Breast epithelium (tissue), 4 donors: ENCODE data around the gene SUN3. TPM values are rescaled to one million over a fixed set of nuclear protein-coding genes. Genes with fewer than 3 reads are reported as not detected.
"Not testable (repeated sequence)": the region's sequence is repeated elsewhere in the genome, so short reads cannot be mapped to it uniquely, and the experiment has no call there.

Experiments used
- DNase-seq, 2 donors: peaks; one replicate each; pipeline ENCODE4 v3.0.0-alpha.2; 2019; ENCODE audit warnings: low spot score in 2 of 2
- H3K27ac ChIP-seq, 2 donors: fragments of 200-600 bp; sonication (generic) in 1 of 2; one replicate each; pipeline ENCODE4 v1.5.1; 2016 to 2019; ENCODE audit warnings: mild to moderate bottlenecking in 1 of 2
- H3K27me3 ChIP-seq, 2 donors: fragments of 200-600 bp; sonication (generic) in 1 of 2; one replicate each; pipeline versions ENCODE4 v1.5.1 to v1.6.0; 2017 to 2019; ENCODE audit warnings: control low read depth in 1 of 2, mild to moderate bottlenecking in 1 of 2
- H3K36me3 ChIP-seq: fragments of 200-600 bp; one replicate; pipeline ENCODE4 v1.5.1; 2019
- H3K4me1 ChIP-seq, 2 donors: fragments of 200-600 bp; sonication (generic); one replicate each; pipeline ENCODE4 v1.5.1; 2016 to 2019; ENCODE audit warnings: control low read depth in 1 of 2
- H3K4me3 ChIP-seq, 3 donors: fragments of 200-600 bp; sonication (generic); 1 replicate in 2 of 3; 2 replicates in 1 of 3; pipeline ENCODE4 v1.5.1; 2016 to 2019; ENCODE audit warnings: mild to moderate bottlenecking in 3 of 3, moderate library complexity in 2 of 3
- H3K9me3 ChIP-seq, 2 donors: fragments of 200-600 bp; sonication (generic) in 1 of 2; one replicate each; pipeline ENCODE4 v1.5.1; 2016 to 2019; ENCODE audit warnings: control low read depth in 1 of 2
- CTCF ChIP-seq, 3 donors: fragments of 450-650 bp; IDR thresholded peaks; one replicate each; pipeline ENCODE4 v1.5.1; 2016 to 2017; ENCODE audit warnings: antibody characterized with exemption in 3 of 3, mild to moderate bottlenecking in 3 of 3, moderate library complexity in 3 of 3
- POLR2A ChIP-seq: fragments of 450-650 bp; IDR thresholded peaks from one replicate; pipeline ENCODE4 v1.6.1; 2016; ENCODE audit warnings: antibody characterized with exemption, mild to moderate bottlenecking, moderate library complexity
- POLR2AphosphoS5 ChIP-seq, 3 donors: sonication (generic); formaldehyde crosslinking; IDR thresholded peaks; one replicate each; pipeline ENCODE4 v1.6.1; 2017; ENCODE audit warnings: antibody characterized with exemption in 3 of 3
- intact Hi-C: fragments of 100-400 bp; cut with DNase I; formaldehyde crosslinking; loops from one replicate; pipeline ENCODE4 v1.15.1; 2023; ENCODE audit warnings: low total_unique reads
- total RNA-seq, 3 donors: library from RNA; depleted of rRNA; stranded (reverse); fragments of >200 nt; gene quantifications; one replicate each; pipeline ENCODE4 v1.1.0, GENCODE V29; 2016

Gene SUN3
- total RNA-seq, 3 donors from 2014 or later = not detected

- no peaks in the 10 kb centered on the region for H3K4me1 ChIP-seq
- intact Hi-C loops = no loop called here
- TF ChIP-seq POLR2AphosphoS5 (IDR thresholded peaks at IDR 0.05) (no peak), CTCF (IDR thresholded peaks at IDR 0.05) (no peak), POLR2A (no peak)
- no peak overlapping the region for H3K4me3 ChIP-seq
- H3K9me3 ChIP-seq = no peaks in the 10 kb centered on the region
- H3K36me3 ChIP-seq = no peaks in the 10 kb centered on the region
- DNase-seq = no peak
- no peaks in the 10 kb centered on the region for H3K27me3 ChIP-seq
- no peak overlapping the region for H3K27ac ChIP-seq
These were observed 84.2 kb downstream of the SUN3 start for GRCh38 chr7:47944536-47945260.

GRCh38 chr7:47943676-47944474 lies 85.0 kb downstream of the SUN3 start:
- H3K27ac ChIP-seq = no peak overlapping the region
- no peak for DNase-seq
- no peaks in the 10 kb centered on the region for H3K27me3 ChIP-seq
- no peak overlapping the region for H3K4me3 ChIP-seq
- H3K36me3 ChIP-seq = no peaks in the 10 kb centered on the region
- no peaks in the 10 kb centered on the region for H3K4me1 ChIP-seq
- no peaks in the 10 kb centered on the region for H3K9me3 ChIP-seq
- intact Hi-C loops = no loop called here
- TF ChIP-seq CTCF (IDR thresholded peaks at IDR 0.05) (no peak), POLR2AphosphoS5 (IDR thresholded peaks at IDR 0.05) (no peak), POLR2A (no peak)

- H3K9me3 ChIP-seq, H3K27me3 ChIP-seq, DNase-seq, H3K4me1 ChIP-seq, intact Hi-C loops, H3K4me3 ChIP-seq, H3K36me3 ChIP-seq: not testable (repeated sequence)
- peak overlapping the region in 1 of 2 donors; percentile 23 for H3K27ac ChIP-seq
These were observed 86.3 kb downstream of the SUN3 start for GRCh38 chr7:47942651-47943050.

GRCh38 chr7:47942132-47942531 lies 86.8 kb downstream of the SUN3 start:
- intact Hi-C loops = no loop called here
- no peaks in the 10 kb centered on the region for H3K36me3 ChIP-seq
- H3K27me3 ChIP-seq = no peaks in the 10 kb centered on the region
- peak overlapping the region; percentile 31 to 86 for H3K27ac ChIP-seq
- H3K4me3 ChIP-seq = no peak overlapping the region
- DNase-seq = no peak
- no peaks in the 10 kb centered on the region for H3K4me1 ChIP-seq
- no peaks in the 10 kb centered on the region for H3K9me3 ChIP-seq
- no peak for TF ChIP-seq POLR2A
- TF ChIP-seq POLR2AphosphoS5 (IDR thresholded peaks at IDR 0.05) = no peak
- TF ChIP-seq CTCF (IDR thresholded peaks at IDR 0.05) = no peak

GRCh38 chr7:47941136-47941844 lies 87.6 kb downstream of the SUN3 start:
- H3K36me3 ChIP-seq = no peaks in the 10 kb centered on the region
- no peaks in the 10 kb centered on the region for H3K4me1 ChIP-seq
- TF ChIP-seq POLR2A = no peak
- no peak for TF ChIP-seq POLR2AphosphoS5 (IDR thresholded peaks at IDR 0.05)
- no peaks in the 10 kb centered on the region for H3K9me3 ChIP-seq
- H3K27me3 ChIP-seq = no peaks in the 10 kb centered on the region
- no peak overlapping the region for H3K4me3 ChIP-seq
- peak overlapping the region; percentile 73 to 91 for H3K27ac ChIP-seq
- peak in 1 of 2 donors; percentile 57 for DNase-seq
- intact Hi-C loops = no loop called here
